Vagina (tissue), 2 donors: ENCODE data around the gene ANTXR1. TPM values are rescaled to one million over a fixed set of nuclear protein-coding genes. Genes with fewer than 3 reads are reported as not detected.
A peak's percentile ranks its signal among the peaks of the same experiment; 100 is the strongest.

Source experiments
- DNase-seq, 2 donors: peaks; one replicate each; pipeline ENCODE4 v3.0.0-alpha.2; 2017; ENCODE audit errors: extremely low spot score in 2 of 2
- H3K27ac ChIP-seq: fragments of 200-600 bp; sonication (generic); one replicate; pipeline ENCODE4 v1.5.1; 2019
- H3K27me3 ChIP-seq: fragments of 200-600 bp; sonication (generic); one replicate; pipeline ENCODE4 v1.5.1; 2019
- H3K36me3 ChIP-seq, 2 donors: fragments of 200-600 bp; sonication (generic); one replicate each; pipeline ENCODE4 v1.5.1; 2017 to 2019
- H3K4me1 ChIP-seq: fragments of 200-600 bp; sonication (generic); one replicate; pipeline ENCODE4 v1.5.1; 2019
- H3K4me3 ChIP-seq, 2 donors: fragments of 200-600 bp; sonication (generic); 1 replicate in 1 of 2; 2 replicates in 1 of 2; pipeline ENCODE4 v1.5.1; 2016 to 2019
- H3K9me3 ChIP-seq: fragments of 200-600 bp; sonication (generic); one replicate; pipeline ENCODE4 v1.5.1; 2019
- POLR2A ChIP-seq, 2 donors: fragments of 450-650 bp; IDR thresholded peaks; one replicate each; pipeline ENCODE4 v1.6.1; 2017; ENCODE audit warnings: antibody characterized with exemption in 2 of 2, mild to moderate bottlenecking in 2 of 2, moderate library complexity in 2 of 2
- POLR2AphosphoS5 ChIP-seq, 2 donors: sonication (generic); formaldehyde crosslinking; IDR thresholded peaks; one replicate each; pipeline ENCODE4 v1.9.0; 2017; ENCODE audit warnings: antibody characterized with exemption in 2 of 2, mild to moderate bottlenecking in 2 of 2, low read depth in 1 of 2; ENCODE audit not compliant: insufficient read depth in 1 of 2
- intact Hi-C: fragments of 100-400 bp; cut with DNase I; formaldehyde crosslinking; loops from one replicate; pipeline ENCODE4 v1.15.1; 2023
- total RNA-seq: library from RNA; depleted of rRNA; stranded (reverse); fragments of >200 nt; gene quantifications from one replicate; pipeline ENCODE4 v1.2.3, GENCODE V29; 2016
- TF ChIP-seq, protein P1 (sequence below), 3 experiments: fragments of 450-650 bp in 2 of 3; fragments of 200-600 bp in 1 of 3; sonication (generic) in 1 of 3; IDR thresholded peaks; one replicate each; pipeline ENCODE4 v1.5.1; 2017 to 2019; ENCODE audit warnings: antibody characterized with exemption in 3 of 3, mild to moderate bottlenecking in 2 of 3, moderate library complexity in 2 of 3

ANTXR1 gene
- total RNA-seq, 1 donor from 2014 or later = 102 TPM

DNA sequence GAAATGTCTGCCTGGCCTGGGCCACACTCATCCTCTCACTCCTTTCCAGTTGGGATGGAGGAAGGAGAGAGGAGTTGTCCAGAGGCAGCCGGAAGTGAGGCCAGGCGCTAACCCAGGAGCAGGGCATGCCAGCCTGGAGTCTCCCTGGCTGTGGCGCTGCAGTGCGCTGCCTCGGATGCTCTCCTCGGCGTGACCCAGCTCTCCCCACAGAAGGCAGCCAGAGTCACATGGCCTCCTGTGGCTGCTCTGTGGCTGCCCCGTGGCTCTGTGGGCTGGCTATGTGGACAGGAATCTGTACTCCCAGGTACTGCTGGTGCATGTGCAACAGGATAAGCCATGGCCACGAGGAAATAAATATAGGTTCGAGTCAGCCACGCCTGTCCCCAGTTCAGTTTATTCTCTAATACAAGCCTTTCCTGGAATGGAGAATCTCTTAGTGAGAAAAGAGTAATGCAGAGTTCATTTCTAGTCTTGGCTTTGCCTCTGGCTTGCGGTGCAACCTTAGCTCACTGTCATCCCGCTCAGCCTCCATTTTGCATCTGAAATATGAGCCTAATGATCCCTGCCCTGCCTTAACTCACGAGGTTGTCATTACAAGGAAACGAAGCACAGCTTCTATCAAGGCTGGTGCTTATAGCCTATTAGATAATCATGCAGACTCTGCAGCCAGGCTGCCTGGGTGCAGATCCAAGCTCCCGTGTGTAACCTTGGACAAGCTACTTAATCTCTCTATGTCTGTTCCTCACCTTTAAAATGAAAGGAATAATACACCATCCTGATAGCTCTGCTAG is 106.3 kb downstream of the ANTXR1 start:
- no peak overlapping the region for H3K4me3 ChIP-seq
- intact Hi-C loops = no loop called here
- DNase-seq = no peak
- H3K27me3 ChIP-seq = no peaks in the 10 kb centered on the region
- peaks cover 39% of the 10 kb centered on the region for H3K4me1 ChIP-seq
- TF ChIP-seq POLR2AphosphoS5 (IDR thresholded peaks at IDR 0.05; ENCODE audit: insufficient read depth in 1 of 2, low read depth in 1 of 2) (no peak), POLR2A (IDR thresholded peaks at IDR 0.05) (no peak)
- TF ChIP-seq, protein P1, sequence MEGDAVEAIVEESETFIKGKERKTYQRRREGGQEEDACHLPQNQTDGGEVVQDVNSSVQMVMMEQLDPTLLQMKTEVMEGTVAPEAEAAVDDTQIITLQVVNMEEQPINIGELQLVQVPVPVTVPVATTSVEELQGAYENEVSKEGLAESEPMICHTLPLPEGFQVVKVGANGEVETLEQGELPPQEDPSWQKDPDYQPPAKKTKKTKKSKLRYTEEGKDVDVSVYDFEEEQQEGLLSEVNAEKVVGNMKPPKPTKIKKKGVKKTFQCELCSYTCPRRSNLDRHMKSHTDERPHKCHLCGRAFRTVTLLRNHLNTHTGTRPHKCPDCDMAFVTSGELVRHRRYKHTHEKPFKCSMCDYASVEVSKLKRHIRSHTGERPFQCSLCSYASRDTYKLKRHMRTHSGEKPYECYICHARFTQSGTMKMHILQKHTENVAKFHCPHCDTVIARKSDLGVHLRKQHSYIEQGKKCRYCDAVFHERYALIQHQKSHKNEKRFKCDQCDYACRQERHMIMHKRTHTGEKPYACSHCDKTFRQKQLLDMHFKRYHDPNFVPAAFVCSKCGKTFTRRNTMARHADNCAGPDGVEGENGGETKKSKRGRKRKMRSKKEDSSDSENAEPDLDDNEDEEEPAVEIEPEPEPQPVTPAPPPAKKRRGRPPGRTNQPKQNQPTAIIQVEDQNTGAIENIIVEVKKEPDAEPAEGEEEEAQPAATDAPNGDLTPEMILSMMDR (IDR thresholded peaks at IDR 0.05) = no peak
- no peaks in the 10 kb centered on the region for H3K9me3 ChIP-seq
- no peaks in the 10 kb centered on the region for H3K36me3 ChIP-seq
- peak overlapping the region; percentile 15 for H3K27ac ChIP-seq

DNA sequence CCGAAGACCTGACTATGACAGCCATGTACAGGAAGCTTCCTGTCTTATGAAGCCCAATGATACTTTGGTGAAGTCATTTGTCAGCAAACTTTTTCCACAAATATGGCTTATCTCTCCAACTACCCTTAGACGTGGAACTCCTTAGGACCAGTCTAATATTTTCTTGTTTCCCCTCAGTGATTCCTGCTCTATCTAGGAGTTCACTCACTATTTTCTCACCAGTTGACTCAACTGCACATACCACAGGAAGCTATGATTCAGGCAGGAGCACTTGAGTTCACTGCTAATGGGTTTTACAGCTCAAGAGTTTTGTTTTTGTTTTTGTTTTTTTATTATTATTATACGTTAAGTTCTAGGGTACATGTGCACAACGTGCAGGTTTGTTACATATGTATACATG is 109.3 kb downstream of the ANTXR1 start:
- no peaks in the 10 kb centered on the region for H3K27me3 ChIP-seq
- intact Hi-C loops = no loop called here
- TF ChIP-seq POLR2AphosphoS5 (IDR thresholded peaks at IDR 0.05; ENCODE audit: insufficient read depth in 1 of 2, low read depth in 1 of 2) (no peak), POLR2A (IDR thresholded peaks at IDR 0.05) (no peak)
- TF ChIP-seq, protein P1 (IDR thresholded peaks at IDR 0.05) = no peak

DNA sequence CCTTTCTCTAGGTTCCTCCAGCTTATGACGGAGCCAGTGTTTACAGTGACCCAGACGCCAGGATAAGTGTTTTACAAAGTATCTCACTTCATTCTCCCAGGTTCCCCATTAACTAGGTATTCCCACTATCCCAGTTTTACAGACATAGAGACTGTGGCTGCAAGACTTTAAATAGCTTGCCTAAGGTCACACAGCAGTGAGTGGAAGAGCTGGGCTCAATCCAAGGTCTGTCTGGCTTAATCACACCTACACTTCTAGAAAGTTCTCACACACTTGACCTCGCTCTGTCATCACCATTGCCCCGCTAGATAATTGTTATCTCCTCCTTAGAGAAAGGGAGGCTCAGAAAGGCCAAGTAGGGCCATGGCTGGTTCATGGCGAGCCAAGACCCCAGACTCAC is 110.2 kb downstream of the ANTXR1 start:
- Histone ChIP-seq H3K27me3 (no peaks in the 10 kb centered on the region), H3K4me1 (peaks cover 11% of the 10 kb centered on the region), H3K36me3 (peaks cover 0 to 6% of the 10 kb centered on the region in 2 donors), H3K4me3 (no peak overlapping the region), H3K9me3 (no peaks in the 10 kb centered on the region), H3K27ac (no peak overlapping the region)
- intact Hi-C loops = no loop called here
- TF ChIP-seq POLR2AphosphoS5 (IDR thresholded peaks at IDR 0.05; ENCODE audit: insufficient read depth in 1 of 2, low read depth in 1 of 2) (no peak), POLR2A (IDR thresholded peaks at IDR 0.05) (no peak)
- TF ChIP-seq, protein P1 (IDR thresholded peaks at IDR 0.05) = no peak
- DNase-seq = no peak

More for the DNA sequence above, 109.3 kb downstream of the ANTXR1 start:
- H3K9me3 ChIP-seq = no peaks in the 10 kb centered on the region
- no peak for DNase-seq
- H3K4me3 ChIP-seq = no peak overlapping the region
- no peak overlapping the region for H3K27ac ChIP-seq
- peaks cover 0 to 6% of the 10 kb centered on the region in 2 donors for H3K36me3 ChIP-seq
- peaks cover 12% of the 10 kb centered on the region for H3K4me1 ChIP-seq

DNA sequence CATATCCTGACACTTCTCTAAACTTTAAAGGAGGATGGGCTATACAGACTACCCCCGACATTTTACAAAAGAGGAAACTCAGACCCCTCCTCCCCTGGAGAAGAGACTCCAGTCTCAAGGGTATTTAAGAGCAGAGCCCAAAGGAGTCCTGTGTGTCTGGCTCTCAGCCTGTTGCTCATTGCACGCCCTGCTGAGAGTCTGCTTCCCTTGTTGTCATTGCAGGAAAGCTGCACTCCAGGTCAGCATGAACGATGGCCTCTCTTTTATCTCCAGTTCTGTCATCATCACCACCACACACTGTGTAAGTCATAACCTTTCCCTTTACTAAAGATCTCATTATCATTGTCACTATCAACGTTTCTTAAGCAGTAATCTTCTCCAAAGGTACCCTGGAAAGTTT is 111.4 kb downstream of the ANTXR1 start:
- TF ChIP-seq POLR2AphosphoS5 (IDR thresholded peaks at IDR 0.05; ENCODE audit: insufficient read depth in 1 of 2, low read depth in 1 of 2) (no peak), POLR2A (IDR thresholded peaks at IDR 0.05) (no peak)
- TF ChIP-seq, protein P1 (IDR thresholded peaks at IDR 0.05) = no peak
- Histone ChIP-seq H3K9me3 (no peaks in the 10 kb centered on the region), H3K36me3 (peaks cover 0 to 6% of the 10 kb centered on the region in 2 donors), H3K27me3 (no peaks in the 10 kb centered on the region), H3K4me1 (peaks cover under 1% of the 10 kb centered on the region), H3K4me3 (no peak overlapping the region), H3K27ac (no peak overlapping the region)
- no peak for DNase-seq
- intact Hi-C loops = no loop called here

DNA sequence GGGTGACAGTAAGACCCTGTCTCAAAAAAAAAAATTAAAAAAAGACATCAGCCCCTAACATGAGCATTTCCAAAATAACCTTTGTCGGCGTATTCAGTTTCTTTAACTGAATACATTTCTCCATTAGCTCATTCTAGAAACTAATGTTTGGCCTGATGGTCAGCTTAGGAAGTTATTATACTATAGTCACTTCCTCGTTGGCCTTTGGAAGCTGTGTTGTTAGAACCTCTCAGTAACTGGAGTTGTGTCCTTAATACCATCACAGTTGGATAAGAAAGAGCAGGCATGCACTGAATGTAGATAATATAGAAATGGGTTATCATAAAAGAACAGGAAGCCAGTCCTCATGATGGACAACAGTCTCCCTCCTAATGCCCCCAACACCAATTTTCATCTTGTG is 112.8 kb downstream of the ANTXR1 start:
- no peak overlapping the region for H3K27ac ChIP-seq
- TF ChIP-seq, protein P1 (IDR thresholded peaks at IDR 0.05) = no peak
- TF ChIP-seq POLR2A (IDR thresholded peaks at IDR 0.05) = no peak
- peaks cover 0 to 6% of the 10 kb centered on the region in 2 donors for H3K36me3 ChIP-seq
- intact Hi-C loops = no loop called here
- no peak overlapping the region for H3K4me3 ChIP-seq
- no peak for DNase-seq
- no peaks in the 10 kb centered on the region for H3K4me1 ChIP-seq
- H3K9me3 ChIP-seq = no peaks in the 10 kb centered on the region
- H3K27me3 ChIP-seq = no peaks in the 10 kb centered on the region
